ENCODE data around the gene VCPKMT. TPM values are rescaled to one million over a fixed set of nuclear protein-coding genes. Genes with fewer than 3 reads are reported as not detected.

The VCPKMT gene
- total RNA-seq: 2.0 and 5.2 TPM in 2 replicates

DNA sequence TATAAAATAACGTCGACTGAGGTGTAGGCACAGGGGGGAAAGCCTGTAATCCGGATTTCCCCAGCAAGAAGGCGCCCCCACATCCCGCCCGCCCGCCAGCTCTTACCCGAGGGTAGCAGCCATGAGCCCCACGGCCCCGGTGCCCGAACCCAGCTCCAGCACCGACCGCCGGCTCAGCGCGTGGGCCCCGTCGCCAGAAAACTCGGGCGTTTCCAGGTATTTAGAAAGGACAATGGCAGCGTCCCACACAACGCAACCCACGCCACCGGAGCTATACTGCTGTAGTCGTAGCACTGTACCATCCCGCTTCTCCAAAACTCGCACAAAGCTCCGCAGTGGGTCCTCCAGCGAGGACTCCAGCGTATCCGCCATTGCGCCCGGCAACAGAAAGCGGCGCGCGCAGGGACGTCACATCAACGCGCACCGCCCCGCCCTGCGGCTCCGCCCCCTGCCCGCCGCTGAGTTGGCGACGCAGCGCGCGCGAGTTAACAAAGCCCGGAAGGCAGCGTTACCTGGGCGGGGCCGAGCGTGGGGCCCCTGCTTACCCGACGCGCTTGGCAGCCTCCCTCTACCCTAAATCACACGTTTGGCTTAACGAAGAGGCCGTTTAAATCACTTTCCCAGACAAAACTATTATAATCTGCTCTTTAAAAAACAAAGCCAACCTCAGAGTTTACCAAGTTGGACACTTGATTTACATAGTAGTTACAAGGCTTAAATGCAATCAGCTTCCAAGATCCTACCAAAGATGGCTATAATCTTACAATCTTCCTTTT is at the start of gene VCPKMT:
Gene VCPKMT, minus strand, starts transcription at position 392 of the 776 bp plus-strand sequence. Its CDS starts 20 bp downstream, at position 372.

Other genes starting within 250 kb of the VCPKMT start
- 84.6 and 115 TPM in 2 replicates for gene ARF6, start 223.5 kb downstream of the VCPKMT start, total RNA-seq
- gene SOS2, start 115.0 kb upstream of the VCPKMT start, total RNA-seq: 8.2 and 14.5 TPM in 2 replicates
- gene L2HGDH, start 195.7 kb upstream of the VCPKMT start, total RNA-seq: 5.9 and 8.8 TPM in 2 replicates
- gene DMAC2L, start 195.8 kb upstream of the VCPKMT start, total RNA-seq: 6.8 and 13.2 TPM in 2 replicates